D341Med (cell line): ENCODE data around the gene MPP7.
A peak's percentile ranks its signal among the peaks of the same experiment; 100 is the strongest.

Experiments used
- DNase-seq: peaks from one replicate; pipeline ENCODE4 v3.0.0; 2012; ENCODE audit warnings: low spot score

The MPP7 gene

DNA sequence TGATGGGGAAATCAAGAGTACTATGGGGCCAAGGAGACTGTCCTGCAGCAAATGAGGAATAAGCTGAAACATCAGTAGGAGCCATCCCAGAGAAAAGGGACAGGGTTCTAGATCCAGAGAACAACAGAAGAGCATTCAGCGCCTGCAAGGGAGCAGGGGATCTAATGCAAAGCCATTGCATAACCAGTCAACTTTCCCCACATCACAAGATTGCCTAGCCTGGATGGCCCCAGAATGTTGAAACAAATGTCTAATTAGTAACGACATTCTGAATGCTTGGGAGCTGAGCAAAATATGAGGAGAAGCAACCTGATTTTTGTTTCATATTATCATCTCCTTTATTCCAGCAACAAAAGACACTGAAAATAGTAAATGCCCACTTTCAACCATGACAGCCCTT is 2.7 kb upstream of the MPP7 start:
- no peak for DNase-seq

DNA sequence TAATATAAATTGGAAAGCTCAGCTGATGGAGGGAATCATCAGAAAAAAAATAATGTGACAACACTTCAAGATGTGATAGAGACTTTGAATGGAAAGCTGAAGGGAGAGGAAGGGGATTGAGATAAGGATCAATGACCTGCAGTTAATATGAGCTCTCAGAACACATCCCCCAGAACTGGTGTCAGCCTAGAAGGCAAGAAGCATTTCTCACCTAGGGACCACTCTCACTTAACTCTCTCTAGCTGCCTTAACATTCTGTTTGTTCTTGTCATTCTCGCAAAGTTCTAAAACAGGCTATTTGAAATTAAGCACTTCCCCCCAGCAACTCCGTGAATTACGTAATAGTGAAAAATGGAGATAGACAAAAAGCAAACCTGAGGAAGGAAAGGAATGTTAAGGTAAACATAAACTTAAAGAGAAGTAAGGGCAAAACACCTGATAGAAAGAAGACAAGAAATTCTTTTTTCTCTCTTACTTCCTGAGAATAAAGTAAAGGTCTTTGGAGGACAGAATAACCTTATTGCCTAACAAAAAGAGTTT is 1.2 kb upstream of the MPP7 start:
- DNase-seq, result no peak

DNA sequence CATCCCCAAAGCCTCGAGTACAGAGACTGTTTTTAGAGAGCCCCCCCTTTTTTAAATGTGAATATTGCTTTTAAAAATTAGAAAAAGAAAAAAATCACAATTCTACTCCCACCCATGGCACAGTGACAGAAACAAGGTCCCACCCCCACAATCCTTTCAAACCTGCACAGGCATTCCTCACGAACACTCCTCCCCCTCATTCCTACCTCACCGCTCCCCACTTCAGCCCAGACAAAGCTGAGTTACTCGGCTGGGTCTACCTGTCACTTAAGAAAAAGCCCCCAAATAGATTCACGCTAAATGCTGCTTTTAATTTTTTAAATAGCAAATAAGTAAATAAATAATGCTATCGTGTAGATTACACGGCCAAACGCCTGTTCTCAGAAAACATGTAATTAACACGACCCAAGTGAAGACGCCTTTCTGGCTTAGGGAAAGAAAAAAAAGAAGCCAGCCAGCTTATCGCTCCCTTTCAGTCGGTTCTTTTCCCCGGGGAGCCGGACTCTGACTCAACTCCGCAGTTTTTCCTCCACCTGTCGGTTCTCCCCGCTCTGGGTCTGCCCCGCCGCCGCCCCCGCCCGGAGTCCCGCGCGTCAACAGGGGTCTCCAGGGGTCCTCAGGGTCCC is 739 bp downstream of the MPP7 start:
- no peak for DNase-seq

DNA sequence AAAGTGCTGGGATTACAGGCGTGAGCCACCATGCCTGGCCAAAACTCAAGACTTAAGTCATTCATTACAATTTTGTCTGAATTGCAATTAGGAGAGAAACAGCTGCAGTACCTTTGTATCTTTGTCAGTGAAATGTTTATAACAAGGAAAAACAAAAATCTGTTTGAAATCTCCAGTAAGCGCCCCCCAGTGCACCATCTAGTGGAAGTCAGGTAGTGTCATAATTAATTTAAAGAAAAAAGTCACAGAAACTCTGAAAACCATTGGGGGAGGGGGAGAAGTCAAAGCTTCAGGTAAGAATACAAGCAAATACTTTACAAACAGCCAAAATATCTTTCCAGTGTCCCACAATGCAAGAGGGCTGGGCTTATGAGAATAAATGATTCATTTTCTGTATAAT is 2.8 kb downstream of the MPP7 start:
- DNase-seq, result no peak

DNA sequence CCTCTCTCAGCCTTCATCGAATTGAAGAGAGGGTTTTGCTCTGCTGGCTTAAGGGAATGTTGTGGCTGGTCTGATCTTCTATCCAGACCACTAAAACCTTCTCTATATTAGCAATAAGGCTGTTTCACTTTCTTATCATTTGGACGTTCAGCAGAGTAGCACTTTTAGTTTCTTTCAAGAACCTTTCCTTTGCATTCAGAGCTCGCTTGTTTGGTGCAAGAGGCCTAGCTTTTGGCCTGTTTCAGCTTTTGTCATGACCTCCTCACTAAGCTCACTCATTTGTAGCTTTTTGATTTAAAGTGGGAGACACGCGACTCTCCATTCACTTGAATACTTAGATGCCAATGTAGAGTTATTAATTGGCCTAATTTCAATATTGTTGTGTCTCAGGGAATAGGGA is 3.9 kb downstream of the MPP7 start:
- DNase-seq, result no peak

DNA sequence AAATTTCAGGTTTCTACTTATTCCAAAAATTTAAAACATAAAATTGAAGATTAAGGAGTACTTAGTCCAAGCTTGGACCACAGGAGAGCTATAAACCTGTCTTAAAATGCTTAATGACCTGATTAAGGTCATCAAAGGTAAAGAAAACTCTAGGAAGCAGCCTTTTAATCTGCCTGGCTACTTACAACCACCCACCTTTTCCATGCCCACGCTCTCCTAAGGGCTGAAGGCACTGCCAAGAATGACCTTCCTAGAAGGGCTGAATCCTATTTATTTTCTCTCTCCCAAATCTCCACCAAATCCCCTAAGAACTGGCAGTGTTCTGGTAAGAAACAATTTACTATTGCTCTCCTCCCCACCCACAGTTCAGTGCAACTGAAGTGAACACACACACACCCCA is 6.8 kb downstream of the MPP7 start:
- no peak for DNase-seq

DNA sequence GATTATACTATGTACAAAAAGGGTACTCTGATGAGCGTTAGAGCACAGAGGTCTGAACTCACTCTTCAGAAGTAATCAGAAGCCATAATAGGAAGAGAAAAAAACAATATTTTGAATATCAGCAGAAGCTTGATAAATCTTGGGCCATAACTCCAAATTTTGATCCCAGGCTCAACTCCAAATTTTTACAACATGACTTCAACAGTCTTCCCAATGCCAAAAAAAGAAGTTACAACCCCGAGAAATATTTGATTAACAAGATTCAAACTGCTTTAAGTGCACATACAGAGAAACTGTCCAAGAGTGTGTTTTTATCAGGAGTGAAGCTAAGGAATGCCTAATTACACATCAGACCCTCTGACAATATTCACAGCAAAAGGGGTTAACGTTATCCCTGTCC is 7.5 kb downstream of the MPP7 start:
- no peak for DNase-seq

DNA sequence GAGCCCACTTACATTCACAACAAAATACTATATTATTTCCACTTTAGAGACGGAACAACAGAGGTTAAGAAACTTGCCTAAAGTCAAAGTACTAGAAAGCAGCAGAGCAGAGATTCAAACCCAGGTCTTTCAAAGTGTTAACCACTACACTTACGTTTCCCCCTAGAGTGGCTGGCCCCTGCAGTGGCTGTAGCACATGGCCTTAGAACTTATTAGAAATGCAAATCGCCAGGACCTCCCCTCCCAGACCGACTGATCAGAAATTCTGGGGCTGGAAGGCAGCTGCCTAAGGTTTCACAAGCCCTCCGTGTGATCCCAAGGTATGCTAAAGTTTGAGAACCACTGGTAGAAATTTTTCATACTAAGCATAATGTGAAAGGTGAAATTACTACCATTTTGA is 8.1 kb downstream of the MPP7 start:
- DNase-seq, result no peak

DNA sequence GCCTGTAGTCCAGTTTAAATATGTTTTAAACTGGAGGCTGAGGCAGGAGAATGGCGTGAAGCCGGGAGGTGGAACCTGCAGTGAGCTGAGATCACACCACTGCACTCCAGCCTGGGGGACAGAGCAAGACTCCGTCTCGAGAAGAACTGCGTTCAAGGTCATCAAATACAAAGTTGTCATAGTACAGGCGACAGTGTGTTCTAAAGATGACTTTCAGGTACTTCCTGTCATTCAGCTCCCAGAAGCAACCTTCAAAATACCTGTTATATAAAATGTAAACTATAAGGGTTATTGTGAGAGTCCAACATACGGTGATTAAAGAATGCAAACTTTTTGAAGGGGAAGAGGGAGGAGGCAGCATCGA is 8.7 kb downstream of the MPP7 start:
- no peak for DNase-seq

DNA sequence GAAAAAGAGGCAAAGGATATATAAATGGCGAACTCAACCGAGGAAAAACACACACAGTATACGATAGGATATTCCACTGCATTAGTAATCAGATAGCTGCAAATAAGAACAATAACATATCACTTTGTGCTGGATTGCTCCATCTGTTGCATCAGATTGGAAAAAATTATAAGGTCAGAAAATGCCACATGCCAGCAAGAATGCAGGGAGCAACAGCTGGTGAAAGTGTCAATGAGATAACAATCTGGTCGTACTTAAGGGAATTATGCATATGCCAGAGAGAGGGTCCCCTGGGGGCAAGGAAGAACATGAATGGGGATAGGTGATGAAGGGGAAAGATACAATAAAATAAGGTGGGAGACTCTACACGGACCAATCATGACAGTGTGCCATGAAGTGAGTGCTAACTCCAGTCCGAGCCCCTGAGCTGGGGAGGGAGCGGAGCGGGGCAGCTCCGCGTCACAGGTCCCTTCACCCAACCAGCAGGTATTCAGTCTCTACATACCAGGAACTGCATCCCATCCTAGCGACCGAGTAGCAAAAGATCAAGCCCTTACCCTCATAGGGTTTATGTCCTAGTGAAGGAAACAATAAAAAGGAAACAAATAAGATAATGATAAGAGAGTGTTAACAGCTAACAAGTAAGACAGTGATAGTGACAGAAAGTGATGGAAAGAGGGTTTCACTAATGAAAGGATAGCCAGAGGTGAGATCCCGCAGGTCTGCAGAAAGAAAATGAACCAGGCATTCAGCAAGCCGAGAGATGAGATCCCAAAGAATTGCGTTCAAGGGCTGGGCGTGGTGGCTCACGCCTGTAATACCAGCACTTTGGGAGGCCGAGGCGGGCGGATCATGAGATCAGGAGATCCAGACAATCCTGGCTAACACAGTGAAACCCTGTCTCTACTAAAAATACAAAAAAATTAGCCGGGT is 9.4 kb downstream of the MPP7 start:
- peak; percentile 60 for DNase-seq

DNA sequence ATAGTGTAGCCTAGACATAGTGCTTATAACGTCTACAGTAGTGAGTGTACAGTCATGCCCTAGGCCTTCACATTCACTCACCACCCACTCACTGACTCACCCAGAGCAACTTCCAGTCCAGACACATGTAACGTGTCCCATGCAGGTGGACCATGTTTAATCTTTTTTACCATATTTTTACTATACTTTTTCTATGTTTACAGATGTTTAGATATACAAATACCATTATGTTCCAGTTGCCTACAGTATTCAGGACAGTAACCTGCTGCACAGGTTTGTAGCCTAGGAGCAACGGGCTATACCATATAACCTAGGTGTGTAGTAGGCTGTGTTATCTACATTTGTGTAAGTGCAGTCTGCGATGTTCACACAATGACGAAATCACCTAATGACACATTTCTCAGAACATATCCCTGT is 11.0 kb downstream of the MPP7 start:
- no peak for DNase-seq

DNA sequence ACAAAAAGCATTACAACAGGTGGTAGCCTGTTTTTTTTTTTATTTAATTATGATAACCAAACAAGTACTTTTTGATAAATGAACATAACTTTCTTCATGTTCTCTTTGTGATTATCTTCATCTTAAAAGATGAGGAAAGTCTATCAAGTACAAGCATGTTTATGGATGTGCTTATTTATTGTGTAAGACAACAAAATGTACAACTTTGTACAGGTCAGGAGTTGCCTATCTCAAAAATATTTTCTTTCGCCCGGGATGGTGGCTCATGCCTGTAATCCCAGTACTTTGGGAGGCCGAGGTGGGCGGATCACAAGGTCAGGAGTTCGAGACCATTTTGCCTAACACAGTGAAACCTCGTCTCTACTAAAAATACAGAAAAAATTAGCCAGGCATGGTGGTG is 17.0 kb downstream of the MPP7 start:
- DNase-seq, result no peak

DNA sequence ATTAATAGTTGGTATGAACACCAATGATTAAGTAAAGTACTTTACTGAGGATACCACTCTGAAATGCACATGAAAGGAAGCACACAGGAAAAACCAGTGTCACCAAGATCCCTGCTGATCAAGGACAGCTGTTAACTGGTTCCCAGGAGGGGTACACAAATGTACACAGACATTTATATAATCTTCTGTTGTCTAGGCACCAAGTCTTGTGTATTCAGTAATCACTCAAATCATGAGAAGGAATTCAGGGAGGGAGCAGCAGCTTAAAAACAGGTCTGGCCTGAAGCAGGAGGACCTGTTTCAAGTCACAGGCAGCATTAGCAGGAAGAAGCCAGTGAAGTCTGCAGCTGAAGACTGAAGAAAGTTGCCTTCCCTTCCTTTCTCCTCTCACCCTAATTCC is 18.7 kb downstream of the MPP7 start:
- peak; percentile 45 for DNase-seq

DNA sequence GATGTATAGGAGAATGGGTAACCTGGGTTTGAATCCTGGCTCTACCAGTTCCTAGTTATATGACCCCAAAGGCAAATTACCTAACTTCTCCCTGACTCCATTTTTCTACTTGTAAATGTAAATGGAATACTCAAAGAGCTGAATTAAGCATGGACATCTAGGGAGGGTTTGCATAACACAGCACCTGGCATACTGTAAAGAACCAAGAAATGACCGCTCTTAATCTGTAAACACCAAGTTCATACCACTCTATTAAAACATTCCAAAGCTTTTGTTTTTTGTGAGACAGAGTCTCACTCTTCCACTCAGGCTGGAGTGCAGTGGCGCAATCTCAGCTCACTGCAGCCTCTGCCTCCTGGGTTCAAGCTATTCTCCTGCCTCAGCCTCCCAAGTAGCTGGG is 19.6 kb downstream of the MPP7 start:
- no peak for DNase-seq

DNA sequence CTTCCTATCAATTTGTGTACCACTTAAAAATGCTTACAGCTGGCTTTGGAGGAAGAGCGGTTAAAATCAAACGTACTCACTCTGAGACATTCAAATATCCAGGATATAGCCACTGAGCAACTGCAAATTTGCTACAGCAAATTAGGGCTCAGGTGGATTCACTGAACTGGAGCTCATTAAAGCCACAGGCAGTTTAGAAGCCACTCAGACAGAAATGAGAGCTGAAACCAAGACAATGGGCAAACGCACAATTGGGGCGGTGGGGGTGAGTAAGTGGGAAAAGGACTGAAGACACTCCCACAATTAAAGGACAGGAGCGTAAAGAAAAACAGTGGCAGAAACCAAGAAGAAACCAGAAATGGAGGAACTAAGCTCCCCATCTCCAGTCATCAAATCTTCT is 20.5 kb downstream of the MPP7 start:
- DNase-seq, result no peak

DNA sequence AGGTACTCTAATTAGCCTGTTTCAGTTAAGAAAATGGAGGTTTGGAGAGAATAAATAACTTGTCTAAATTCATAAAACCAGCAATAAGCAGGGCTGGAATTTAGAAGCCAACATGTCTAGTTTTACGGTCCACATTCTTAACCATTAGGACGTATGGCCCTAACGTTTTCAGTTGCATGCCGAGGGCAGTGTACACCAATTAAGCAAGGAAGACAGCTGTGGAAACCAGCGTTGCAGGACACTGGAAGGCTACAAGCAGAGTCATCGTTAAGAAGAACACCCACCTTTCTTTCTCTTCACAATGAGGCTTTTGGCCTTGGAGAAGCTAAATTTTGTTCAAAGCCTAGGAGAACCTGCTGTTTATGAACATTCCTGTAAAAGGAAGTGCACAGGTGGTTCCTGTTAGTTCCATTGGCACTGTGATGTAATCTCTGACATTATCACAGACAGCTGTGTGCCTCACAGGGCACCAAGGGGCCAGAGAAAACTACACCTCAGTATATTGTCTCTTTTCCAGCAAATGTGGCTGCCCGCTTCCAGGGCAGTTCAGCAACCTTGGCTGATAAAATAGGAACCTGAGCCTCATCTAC is 21.0 kb downstream of the MPP7 start:
- no peak for DNase-seq

DNA sequence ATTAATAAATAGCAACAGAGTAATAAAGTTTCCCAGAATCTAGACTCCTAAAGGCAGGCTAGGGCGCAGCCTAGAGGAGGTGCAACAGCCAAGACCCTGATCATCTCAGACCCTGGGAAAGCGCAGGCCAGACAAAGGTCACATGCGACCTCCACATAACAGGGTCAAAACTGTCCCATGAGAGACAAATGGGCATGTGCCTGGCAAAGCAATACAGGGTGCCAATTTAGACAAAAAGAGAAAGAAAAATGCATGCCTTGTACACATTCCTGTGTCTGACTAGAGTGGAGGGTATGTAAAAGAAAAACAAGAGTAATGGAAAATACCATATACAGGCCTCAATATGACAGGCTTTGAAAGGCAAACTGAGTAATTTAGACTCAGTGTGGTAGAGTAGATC is 22.2 kb downstream of the MPP7 start:
- no peak for DNase-seq

DNA sequence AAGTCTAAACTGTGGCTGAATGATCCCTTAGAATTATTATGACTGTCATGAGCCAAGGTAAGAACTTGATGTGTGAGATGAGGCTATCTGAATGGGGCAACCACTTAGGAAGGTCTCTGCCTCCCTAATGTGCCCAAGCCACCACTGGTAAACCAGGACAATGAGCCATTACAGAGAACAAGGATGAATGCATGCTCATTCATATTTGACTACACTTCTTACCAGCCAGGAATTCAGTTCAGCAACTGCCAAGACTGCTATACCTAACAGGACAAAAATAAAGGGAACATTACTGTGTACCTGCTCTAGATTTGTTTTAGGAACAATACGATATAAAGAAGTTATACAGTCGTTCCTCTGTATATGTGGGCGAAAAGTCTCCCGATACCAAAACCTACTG is 23.0 kb downstream of the MPP7 start:
- DNase-seq, result no peak

DNA sequence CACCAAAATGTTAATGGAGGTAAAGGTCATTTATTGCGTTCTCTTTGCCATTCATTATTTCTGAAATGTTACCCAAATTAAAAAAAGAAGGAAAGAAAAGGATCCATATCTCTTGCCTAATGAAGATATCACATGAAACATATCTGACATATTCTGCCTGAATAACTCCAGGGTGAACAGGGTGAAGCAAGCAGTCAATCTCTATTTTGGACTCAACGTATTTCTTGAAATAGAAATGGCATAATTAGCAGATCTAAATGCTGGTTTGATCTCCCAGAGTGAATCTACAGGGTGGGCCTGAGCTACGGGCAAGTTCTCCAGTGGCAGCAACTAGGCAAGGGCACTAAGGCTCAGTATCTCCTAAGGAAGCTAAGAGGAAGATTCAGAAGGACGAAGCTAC is 24.0 kb downstream of the MPP7 start:
- no peak for DNase-seq

DNA sequence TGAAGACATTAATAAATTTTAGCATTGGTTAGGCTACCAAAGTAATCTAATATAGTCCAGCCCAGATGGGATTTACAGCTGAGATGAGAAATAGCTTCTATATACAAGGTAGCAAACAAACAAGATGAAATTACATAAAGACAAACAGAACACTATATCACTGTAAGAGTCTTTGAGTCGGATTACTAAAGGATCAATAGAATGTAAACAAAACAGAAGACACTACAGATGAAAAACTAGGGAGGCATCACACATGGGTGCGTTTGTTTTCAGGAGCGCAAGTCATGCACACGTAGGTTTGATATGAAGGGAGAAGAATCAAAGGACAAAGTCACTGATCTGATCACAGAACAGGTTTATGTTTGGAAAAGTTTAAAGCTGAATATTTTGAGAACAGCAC is 26.5 kb downstream of the MPP7 start:
- no peak for DNase-seq

DNA sequence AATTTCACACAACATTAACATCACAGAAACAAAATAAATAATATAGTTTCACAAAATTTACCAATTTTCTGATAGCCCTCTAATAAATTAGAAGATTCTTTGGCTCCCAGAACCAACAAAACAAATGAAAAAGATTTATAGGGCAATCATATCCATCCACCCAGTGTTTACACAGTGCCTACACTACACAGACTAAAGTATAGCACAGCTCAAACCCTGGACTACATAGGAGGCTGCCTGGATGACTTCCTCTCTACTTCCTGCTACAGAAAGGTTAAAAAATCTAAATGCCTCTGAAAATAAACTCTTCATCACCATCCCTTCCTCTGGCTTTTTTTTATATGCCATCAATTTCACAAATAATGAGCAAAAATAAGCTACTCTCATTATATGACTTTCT is 28.4 kb downstream of the MPP7 start:
- no peak for DNase-seq

DNA sequence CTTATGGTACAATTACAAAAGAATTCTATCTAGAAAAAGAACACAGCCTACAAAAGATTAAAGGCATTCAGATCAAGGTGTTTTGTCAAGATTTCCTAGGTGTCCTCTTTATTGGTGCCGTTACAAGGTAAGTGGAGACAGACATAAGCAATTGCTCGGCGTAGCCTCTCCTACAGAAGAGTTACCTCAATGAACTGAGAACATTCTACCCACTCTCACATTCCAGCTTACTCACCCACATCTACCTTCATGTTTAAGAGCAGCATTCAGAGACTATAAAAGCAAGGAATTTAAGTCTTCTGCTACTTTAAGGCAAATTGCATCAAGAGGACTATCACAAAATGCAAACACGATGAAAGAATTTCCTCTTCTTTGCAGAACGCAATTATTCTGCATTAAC is 29.5 kb downstream of the MPP7 start:
- no peak for DNase-seq

DNA sequence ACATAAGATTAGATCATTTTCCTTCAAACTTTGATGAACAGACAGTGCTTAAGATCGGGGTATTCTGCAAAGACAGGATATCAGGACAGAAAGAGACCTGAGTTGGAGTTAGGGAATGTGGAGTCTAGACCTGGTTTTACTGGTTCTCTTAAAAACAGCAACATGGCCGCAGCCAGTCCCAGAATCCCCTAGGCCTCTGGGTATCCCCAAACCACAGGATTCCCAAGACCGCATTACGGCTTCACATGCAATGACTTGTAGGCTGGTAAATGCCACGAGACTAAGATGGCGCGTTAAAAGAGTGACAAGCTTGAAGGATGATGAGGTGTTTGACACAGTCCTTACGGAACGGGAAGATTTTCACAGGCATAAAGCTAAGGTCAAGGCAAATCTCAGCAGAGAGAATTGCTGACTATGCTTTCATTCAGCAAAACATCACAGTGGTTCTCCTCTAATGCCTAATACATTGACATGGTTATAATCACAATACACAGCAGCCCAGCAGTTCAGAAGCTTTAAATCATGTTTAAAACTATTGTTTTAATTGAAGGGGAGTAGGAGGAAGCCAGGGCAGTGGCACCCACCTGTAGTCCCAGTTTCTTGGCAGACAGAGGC is 32.9 kb downstream of the MPP7 start:
- DNase-seq, result no peak
